Hepatocyte (in vitro differentiated cells): ENCODE measurements around the gene TUBA1A. TPM values are rescaled to one million over a fixed set of nuclear protein-coding genes. Genes with fewer than 3 reads are reported as not detected.

Source experiments
- DNase-seq: peaks from one replicate; pipeline ENCODE4 v3.0.0-alpha.2; 2016; ENCODE audit warnings: low spot score
- H2AFZ ChIP-seq: fragments of 200-600 bp; sonication (generic); 2 replicates; pipeline ENCODE4 v1.6.0; 2016; ENCODE audit warnings: antibody characterized with exemption, mild to moderate bottlenecking
- H3K27ac ChIP-seq: fragments of 200-600 bp; sonication (generic); 2 replicates; pipeline ENCODE4 v1.5.1; 2016; ENCODE audit warnings: mild to moderate bottlenecking
- H3K27me3 ChIP-seq: fragments of 200-600 bp; sonication (generic); 2 replicates; pipeline ENCODE4 v1.6.1; 2016
- H3K36me3 ChIP-seq: fragments of 200-600 bp; sonication (generic); replicated peaks from 2 replicates; pipeline ENCODE4 v1.5.1; 2016; ENCODE audit warnings: low read depth; ENCODE audit not compliant: insufficient read depth
- H3K4me1 ChIP-seq: fragments of 200-600 bp; sonication (generic); 2 replicates; pipeline ENCODE4 v1.5.1; 2016; ENCODE audit warnings: mild to moderate bottlenecking, moderate library complexity; ENCODE audit not compliant: insufficient read depth
- H3K4me2 ChIP-seq: fragments of 200-600 bp; sonication (generic); 2 replicates; pipeline ENCODE4 v1.6.0; 2016
- H3K4me3 ChIP-seq: fragments of 200-600 bp; sonication (generic); 2 replicates; pipeline ENCODE4 v1.5.1; 2016; ENCODE audit warnings: mild to moderate bottlenecking
- H3K79me2 ChIP-seq: fragments of 200-600 bp; sonication (generic); 2 replicates; pipeline ENCODE4 v1.6.0; 2017; ENCODE audit warnings: mild to moderate bottlenecking
- H3K9me2 ChIP-seq: fragments of 200-600 bp; sonication (generic); replicated peaks from 2 replicates; pipeline ENCODE4 v1.6.0; 2017; ENCODE audit warnings: mild to moderate bottlenecking; ENCODE audit not compliant: insufficient read depth
- H3K9me3 ChIP-seq: fragments of 200-600 bp; sonication (generic); 2 replicates; pipeline ENCODE4 v1.5.1; 2016; ENCODE audit warnings: low read depth, mild to moderate bottlenecking
- H4K20me1 ChIP-seq: fragments of 200-600 bp; sonication (generic); 2 replicates; pipeline ENCODE4 v1.6.0; 2016; ENCODE audit warnings: mild to moderate bottlenecking; ENCODE audit not compliant: insufficient read depth, poor library complexity, severe bottlenecking
- EZH2 ChIP-seq: fragments of 200-600 bp; sonication (generic); IDR thresholded peaks from 2 replicates; pipeline ENCODE4 v1.6.1; 2016; ENCODE audit warnings: antibody characterized with exemption, mild to moderate bottlenecking, borderline replicate concordance
- EZH2phosphoT487 ChIP-seq: fragments of 200-600 bp; sonication (generic); IDR thresholded peaks from one replicate; pipeline ENCODE4 v1.6.1; 2018; ENCODE audit warnings: antibody characterized with exemption, mild to moderate bottlenecking, low read depth, moderate library complexity; ENCODE audit not compliant: unreplicated experiment, severe bottlenecking
- WGBS: methylation state at CpG from one replicate; pipeline ENCODE4 v1.1.6; 2016; ENCODE audit warnings: low lambda C conversion rate; ENCODE audit errors: missing lambda C conversion rate; 5-methylcytosine and 5-hydroxymethylcytosine counted together
- polyA plus RNA-seq: library from polyadenylated mRNA; unstranded; fragments of >200 nt; fragmentation: Nextera tagmentation; extraction: Ambion mirVana; gene quantifications from 2 replicates; pipeline ENCODE4 v1.2.1, GENCODE V29; 2016
- total RNA-seq: library from RNA; depleted of rRNA; stranded (reverse); fragments of >200 nt; gene quantifications from 2 replicates; pipeline ENCODE4 v1.2.3, GENCODE V29; 2014
- TF ChIP-seq, protein P1 (sequence below): fragments of 200-600 bp; sonication (generic); IDR thresholded peaks from 2 replicates; pipeline ENCODE4 v1.5.1; 2016; ENCODE audit warnings: antibody characterized with exemption, mild to moderate bottlenecking; ENCODE audit not compliant: poor library complexity

Gene TUBA1A
- total and polyA plus RNA-seq, 2 experiments from 2014 or later, result 338 to 358 TPM

DNA sequence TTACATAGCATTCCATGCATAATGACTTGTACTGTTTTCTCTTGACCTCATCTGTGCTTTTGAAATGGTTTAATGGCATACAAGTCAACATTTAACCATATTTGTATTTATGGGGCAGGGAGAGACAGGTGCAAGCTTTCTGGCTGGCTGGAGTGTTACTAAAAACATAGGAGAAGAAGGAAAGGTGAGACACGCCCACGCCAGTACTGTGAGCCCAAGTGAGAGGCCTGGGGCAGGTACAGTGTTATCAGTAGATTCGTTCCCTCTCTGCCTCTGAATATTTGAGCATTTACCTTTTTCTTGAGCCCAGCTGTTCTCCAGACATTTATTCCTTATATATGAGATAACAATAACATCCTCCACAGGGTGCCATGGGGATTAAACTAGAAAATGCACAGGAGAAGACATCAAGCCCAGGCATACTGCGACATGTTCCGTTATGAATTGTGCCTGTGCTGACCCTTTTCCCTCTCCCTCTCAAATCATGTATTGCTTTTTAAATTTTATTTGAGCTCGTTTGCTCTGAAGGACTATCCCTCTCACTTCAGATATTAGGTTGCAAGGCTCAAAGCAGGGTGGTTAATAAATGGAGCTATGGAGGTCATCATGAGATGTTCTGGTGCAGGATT is 41.4 kb upstream of the TUBA1A start:
- Histone ChIP-seq H3K4me2 (no peak overlapping the region), H3K4me3 (no peak overlapping the region), H3K79me2 (no peaks in the 10 kb centered on the region), H3K27me3 (no peaks in the 10 kb centered on the region), H3K4me1 (peaks cover 15% of the 10 kb centered on the region), H3K36me3 (no peaks in the 10 kb centered on the region), H2AFZ (no peak overlapping the region), H3K27ac (no peak overlapping the region), H4K20me1 (no peaks in the 10 kb centered on the region), H3K9me3 (no peaks in the 10 kb centered on the region), H3K9me2 (no peaks in the 10 kb centered on the region)
- 79% methylated on average over 6 of the region's 6 CpGs for WGBS
- DNase-seq, result no peak
- TF ChIP-seq EZH2, result no peak
- TF ChIP-seq EZH2phosphoT487, result no peak
- TF ChIP-seq, protein P1, sequence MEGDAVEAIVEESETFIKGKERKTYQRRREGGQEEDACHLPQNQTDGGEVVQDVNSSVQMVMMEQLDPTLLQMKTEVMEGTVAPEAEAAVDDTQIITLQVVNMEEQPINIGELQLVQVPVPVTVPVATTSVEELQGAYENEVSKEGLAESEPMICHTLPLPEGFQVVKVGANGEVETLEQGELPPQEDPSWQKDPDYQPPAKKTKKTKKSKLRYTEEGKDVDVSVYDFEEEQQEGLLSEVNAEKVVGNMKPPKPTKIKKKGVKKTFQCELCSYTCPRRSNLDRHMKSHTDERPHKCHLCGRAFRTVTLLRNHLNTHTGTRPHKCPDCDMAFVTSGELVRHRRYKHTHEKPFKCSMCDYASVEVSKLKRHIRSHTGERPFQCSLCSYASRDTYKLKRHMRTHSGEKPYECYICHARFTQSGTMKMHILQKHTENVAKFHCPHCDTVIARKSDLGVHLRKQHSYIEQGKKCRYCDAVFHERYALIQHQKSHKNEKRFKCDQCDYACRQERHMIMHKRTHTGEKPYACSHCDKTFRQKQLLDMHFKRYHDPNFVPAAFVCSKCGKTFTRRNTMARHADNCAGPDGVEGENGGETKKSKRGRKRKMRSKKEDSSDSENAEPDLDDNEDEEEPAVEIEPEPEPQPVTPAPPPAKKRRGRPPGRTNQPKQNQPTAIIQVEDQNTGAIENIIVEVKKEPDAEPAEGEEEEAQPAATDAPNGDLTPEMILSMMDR, result no peak

DNA sequence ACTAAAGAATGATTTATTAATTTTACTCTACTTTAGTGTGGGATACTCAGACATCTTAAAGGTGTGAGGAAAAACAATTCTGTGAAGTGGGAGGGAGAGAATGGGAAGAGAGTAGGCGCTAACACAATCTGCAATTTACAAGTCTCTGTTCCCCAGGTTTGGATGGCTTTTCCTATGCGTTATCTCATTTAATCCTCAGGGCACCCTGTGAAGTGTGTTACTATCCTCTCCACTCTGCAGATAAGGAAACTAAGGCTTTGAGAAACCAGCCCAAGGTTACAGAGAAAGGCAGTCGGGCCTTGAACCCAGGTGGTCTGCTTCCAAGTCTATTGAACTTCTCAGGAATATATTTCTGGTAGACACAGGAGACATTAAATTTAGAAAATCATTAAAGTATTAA is 39.8 kb upstream of the TUBA1A start:
- no peaks in the 10 kb centered on the region for H3K9me2 ChIP-seq
- no peaks in the 10 kb centered on the region for H3K79me2 ChIP-seq
- DNase-seq, result no peak
- H3K4me1 ChIP-seq, result peaks cover 13% of the 10 kb centered on the region
- no peak overlapping the region for H3K27ac ChIP-seq
- 64% methylated on average over 3 of the region's 3 CpGs for WGBS
- TF ChIP-seq, protein P1, result no peak
- TF ChIP-seq EZH2, result no peak
- no peak for TF ChIP-seq EZH2phosphoT487
- no peaks in the 10 kb centered on the region for H3K9me3 ChIP-seq
- H2AFZ ChIP-seq, result no peak overlapping the region
- H4K20me1 ChIP-seq, result no peaks in the 10 kb centered on the region
- no peaks in the 10 kb centered on the region for H3K36me3 ChIP-seq
- no peak overlapping the region for H3K4me3 ChIP-seq
- no peak overlapping the region for H3K4me2 ChIP-seq
- H3K27me3 ChIP-seq, result no peaks in the 10 kb centered on the region

DNA sequence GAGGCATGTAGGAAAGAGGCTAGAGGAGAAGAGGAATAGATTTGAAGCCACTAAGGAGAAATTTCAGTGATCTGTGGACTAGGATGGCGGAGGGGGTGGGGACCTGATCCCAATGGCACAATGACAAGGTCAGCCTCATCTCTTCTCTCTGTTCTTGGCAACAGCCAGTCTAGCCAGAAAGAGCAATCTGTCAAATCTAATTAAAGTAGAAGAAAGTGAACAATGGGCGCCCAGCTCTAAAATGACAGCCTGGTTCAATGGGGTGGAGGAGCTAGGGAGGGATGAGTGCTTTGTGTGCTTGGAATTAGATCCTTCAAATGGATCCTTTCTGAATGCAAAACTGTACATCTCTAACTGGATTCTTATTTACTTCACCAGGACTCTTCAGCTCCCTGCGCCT is 38.8 kb upstream of the TUBA1A start:
- Histone ChIP-seq H3K79me2 (no peaks in the 10 kb centered on the region), H3K9me2 (no peaks in the 10 kb centered on the region), H4K20me1 (no peaks in the 10 kb centered on the region), H3K4me1 (peaks cover 4% of the 10 kb centered on the region), H3K36me3 (no peaks in the 10 kb centered on the region), H3K4me3 (no peak overlapping the region), H2AFZ (no peak overlapping the region), H3K9me3 (no peaks in the 10 kb centered on the region), H3K4me2 (no peak overlapping the region), H3K27ac (no peak overlapping the region), H3K27me3 (no peaks in the 10 kb centered on the region)
- TF ChIP-seq, protein P1, result no peak
- TF ChIP-seq EZH2phosphoT487 (no peak), EZH2 (no peak)
- WGBS, result 95% methylated on average over 3 of the region's 3 CpGs
- DNase-seq, result no peak
